ENCODE data around the gene THUMPD3. TPM values are rescaled to one million over a fixed set of nuclear protein-coding genes. Genes with fewer than 3 reads are reported as not detected.

Gene THUMPD3
- total RNA-seq, 1 experiment from 2014 or later = 58.4 TPM

DNA sequence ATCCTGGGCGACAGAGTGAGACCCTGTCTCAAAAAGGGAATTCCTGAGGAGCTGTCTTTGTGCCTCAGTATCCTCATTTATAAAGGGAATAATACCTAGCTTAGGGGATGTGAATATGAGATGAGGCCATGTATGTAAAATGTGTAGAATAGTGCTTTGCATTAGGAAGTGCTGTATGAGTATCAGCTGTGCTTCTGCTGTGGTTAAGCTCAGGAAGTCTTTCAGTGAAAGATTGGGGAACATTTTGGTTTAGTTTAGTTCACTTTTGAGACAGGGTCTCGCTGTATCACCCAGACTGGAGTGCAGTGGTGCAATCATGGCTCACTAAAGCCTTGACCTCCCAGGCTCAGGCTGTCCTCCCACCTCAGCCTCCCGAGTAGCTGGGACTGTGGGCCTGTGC lies 10.6 kb downstream of the THUMPD3 start:
- Histone ChIP-seq H3K27me3 (ENCODE audit: insufficient read depth, low read length) (no peaks in the 10 kb centered on the region), H3K79me1 (ENCODE audit: insufficient read depth, low read depth, low read length, poor library complexity, severe bottlenecking) (no peaks in the 10 kb centered on the region), H3K4me2 (ENCODE audit: insufficient read depth, insufficient read length, low read length) (no peak overlapping the region), H4K91ac (ENCODE audit: insufficient read length, low read depth, low read length) (no peak overlapping the region), H3K9ac (ENCODE audit: extremely low read depth, insufficient read length, low read length) (no peak overlapping the region), H2BK20ac (ENCODE audit: low read depth, low read length, poor library complexity, severe bottlenecking) (no peak overlapping the region), H3K4ac (ENCODE audit: low read depth, low read length) (no peak overlapping the region), H4K8ac (replicated peaks; ENCODE audit: insufficient read length, low read depth, low read length) (no peak overlapping the region), H3K79me2 (ENCODE audit: insufficient read depth, low read length) (no peaks in the 10 kb centered on the region), H3K9me3 (ENCODE audit: control insufficient read depth, low read depth, low read length) (no peaks in the 10 kb centered on the region), H3K27ac (ENCODE audit: insufficient read length, low read depth, low read length) (no peak overlapping the region), H3K23me2 (ENCODE audit: insufficient read length, low read depth, low read length, poor library complexity, severe bottlenecking) (no peaks in the 10 kb centered on the region), H2AFZ (ENCODE audit: low read length) (no peak overlapping the region), H3K14ac (ENCODE audit: insufficient read depth, low read length) (no peak overlapping the region), H3T11ph (ENCODE audit: low read length) (no peak overlapping the region), H4K20me1 (ENCODE audit: control insufficient read depth, insufficient read depth, insufficient read length) (no peaks in the 10 kb centered on the region), H2AK5ac (ENCODE audit: insufficient read length, low read length) (no peak overlapping the region), H3K18ac (ENCODE audit: insufficient read length, low read depth, low read length) (no peak overlapping the region), H4K5ac (ENCODE audit: insufficient read length, low read depth, low read length) (no peak overlapping the region), H2BK120ac (ENCODE audit: low read depth, low read length, poor library complexity, severe bottlenecking) (no peak overlapping the region), H3K23ac (ENCODE audit: insufficient read length, low read depth, low read length) (no peak overlapping the region), H3K4me1 (ENCODE audit: insufficient read depth, low read length) (no peaks in the 10 kb centered on the region), H2BK5ac (ENCODE audit: insufficient read length, low read length) (no peak overlapping the region), H3K56ac (ENCODE audit: insufficient read length, low read depth, low read length) (no peak overlapping the region), H2BK15ac (ENCODE audit: low read depth, low read length) (no peak overlapping the region), H2BK12ac (ENCODE audit: insufficient read length, low read depth, low read length) (no peak overlapping the region)
- no CpG with 5 or more reads among the region's 3 CpGs for WGBS (ENCODE audit: extremely low coverage, insufficient read length, low lambda C conversion rate)
- DNase-seq = no peak
- Mint-ChIP-seq H3K36me3 (ENCODE audit: insufficient read depth in 1 of 3, low read depth in 3 of 3) (peaks cover 29 to 85% (median 75%) of the 10 kb centered on the region in 3 experiments; a peak in 6 of 7 replicates), H3K9me3 (no peaks in the 10 kb centered on the region), H3K4me3 (no peak overlapping the region), H3K27me3 (ENCODE audit: low read depth) (no peaks in the 10 kb centered on the region), H3K4me1 (no peaks in the 10 kb centered on the region), H3K27ac (no peak overlapping the region)
- TF ChIP-seq, protein P1, sequence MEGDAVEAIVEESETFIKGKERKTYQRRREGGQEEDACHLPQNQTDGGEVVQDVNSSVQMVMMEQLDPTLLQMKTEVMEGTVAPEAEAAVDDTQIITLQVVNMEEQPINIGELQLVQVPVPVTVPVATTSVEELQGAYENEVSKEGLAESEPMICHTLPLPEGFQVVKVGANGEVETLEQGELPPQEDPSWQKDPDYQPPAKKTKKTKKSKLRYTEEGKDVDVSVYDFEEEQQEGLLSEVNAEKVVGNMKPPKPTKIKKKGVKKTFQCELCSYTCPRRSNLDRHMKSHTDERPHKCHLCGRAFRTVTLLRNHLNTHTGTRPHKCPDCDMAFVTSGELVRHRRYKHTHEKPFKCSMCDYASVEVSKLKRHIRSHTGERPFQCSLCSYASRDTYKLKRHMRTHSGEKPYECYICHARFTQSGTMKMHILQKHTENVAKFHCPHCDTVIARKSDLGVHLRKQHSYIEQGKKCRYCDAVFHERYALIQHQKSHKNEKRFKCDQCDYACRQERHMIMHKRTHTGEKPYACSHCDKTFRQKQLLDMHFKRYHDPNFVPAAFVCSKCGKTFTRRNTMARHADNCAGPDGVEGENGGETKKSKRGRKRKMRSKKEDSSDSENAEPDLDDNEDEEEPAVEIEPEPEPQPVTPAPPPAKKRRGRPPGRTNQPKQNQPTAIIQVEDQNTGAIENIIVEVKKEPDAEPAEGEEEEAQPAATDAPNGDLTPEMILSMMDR (conservative IDR thresholded peaks at IDR 0.05) = no peak
